ENCODE data around the gene SVBP. TPM values are rescaled to one million over a fixed set of nuclear protein-coding genes. Genes with fewer than 3 reads are reported as not detected.

SVBP gene
- total RNA-seq, 1 donor from 2014 or later: 16.0 TPM

DNA sequence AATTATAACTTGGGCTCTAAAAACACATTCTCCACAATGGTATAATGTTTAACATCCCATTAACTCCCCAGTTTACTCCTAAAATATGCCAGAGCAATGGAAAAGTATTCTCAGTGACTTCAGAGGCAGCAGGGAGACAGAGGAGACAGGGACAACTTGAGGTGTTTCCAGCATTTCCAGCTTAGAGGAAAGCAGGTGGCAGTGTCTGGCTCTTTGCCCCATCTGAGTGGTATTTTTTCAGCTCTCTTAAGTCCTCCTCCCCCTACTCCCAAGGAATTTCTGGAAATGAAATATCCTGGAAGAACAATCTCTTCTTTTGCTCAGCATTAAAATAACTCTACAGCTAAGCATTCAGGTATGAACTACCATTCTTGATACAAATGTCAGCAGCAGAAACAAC is 11.0 kb downstream of the SVBP start:
- no peak for DNase-seq (ENCODE audit: low read depth)

DNA sequence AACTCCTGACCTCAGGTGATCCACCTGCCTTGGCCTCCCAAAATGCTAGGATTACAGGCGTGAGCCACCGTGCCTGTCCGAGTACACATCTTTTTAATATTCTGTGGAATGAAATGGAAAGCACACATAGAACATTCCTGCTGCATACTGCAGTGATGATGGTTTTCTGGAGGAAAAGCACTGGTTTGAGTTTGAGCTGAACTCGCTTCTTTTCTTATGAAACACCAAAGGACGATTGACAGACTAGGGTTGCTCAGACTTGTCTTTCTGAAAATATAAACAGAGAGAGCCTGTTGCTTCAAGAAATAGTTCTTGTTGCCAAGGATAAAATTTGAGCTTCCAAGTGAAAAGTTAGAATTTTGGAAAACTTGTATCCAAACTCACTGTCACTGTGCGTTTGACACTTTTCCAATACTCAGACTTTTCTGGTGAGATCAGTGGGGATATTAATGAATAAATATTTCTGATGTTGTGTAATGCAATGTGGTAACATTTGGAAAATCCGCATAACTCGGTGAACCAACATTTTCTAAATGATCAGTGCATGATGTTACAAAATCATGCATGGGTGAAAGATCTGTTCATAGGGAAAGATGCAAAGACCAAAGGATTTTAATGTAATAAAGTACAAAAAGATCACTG is 15.2 kb downstream of the SVBP start:
- DNase-seq (ENCODE audit: low read depth): no peak

DNA sequence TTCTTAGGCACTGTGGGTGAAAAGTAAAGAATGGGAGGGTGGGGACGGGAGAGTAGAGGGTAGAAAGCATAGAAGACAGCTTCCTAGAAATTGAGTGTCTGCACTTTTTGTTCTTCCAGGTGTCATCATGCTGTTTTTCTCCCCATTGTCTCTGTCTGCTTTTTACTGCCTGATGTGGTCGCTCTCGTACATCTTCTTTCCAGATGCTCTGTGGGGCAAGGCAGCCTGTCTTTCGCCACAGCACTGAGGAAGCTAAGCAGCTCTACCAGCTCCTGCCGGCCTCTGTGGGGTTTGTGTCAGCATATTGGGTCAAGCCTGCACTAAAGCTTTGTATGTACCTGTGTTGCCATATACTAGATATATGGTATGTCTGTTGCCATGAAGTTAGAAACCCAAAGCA is 19.2 kb downstream of the SVBP start:
- DNase-seq (ENCODE audit: low read depth): no peak

DNA sequence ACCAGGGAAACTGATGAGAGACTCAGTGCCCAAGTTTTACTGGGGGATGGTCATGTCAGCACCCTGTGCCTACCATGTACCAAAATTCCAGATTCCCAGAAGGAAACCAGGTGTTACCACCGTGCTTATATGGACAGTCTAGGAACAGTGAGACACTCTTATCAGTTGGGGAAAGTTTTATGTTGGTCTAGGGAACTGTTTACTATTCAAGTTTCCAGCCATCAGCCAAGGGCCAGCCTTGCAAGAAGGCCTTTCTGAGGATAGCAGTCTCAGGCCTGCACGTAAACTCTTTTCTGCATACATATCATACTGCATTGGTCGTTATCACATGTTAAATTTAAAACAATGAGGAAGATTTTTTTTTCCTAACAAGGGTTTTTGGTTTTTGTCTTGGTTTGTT is 19.8 kb downstream of the SVBP start:
- DNase-seq (ENCODE audit: low read depth): no peak

DNA sequence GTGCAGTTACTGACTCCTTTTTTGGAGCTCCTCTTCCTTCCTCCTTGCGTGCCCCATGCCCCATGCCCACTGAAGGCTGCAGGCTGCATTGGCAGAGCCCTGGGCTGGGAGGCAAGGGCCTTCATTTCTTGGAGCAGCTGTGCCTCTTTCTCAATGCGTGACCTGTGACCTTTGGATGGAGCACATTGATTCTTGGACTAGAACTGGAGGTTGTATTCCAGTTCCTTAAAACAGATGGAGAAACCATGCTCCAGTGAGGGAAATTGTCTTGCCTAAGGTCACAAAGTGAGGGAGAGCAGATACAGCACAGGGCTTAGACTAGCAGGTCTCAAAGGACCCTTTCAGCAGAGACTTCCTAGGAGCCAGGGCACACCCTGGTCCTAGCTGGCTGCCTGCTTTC is 23.4 kb downstream of the SVBP start:
- no peak for DNase-seq (ENCODE audit: low read depth)

DNA sequence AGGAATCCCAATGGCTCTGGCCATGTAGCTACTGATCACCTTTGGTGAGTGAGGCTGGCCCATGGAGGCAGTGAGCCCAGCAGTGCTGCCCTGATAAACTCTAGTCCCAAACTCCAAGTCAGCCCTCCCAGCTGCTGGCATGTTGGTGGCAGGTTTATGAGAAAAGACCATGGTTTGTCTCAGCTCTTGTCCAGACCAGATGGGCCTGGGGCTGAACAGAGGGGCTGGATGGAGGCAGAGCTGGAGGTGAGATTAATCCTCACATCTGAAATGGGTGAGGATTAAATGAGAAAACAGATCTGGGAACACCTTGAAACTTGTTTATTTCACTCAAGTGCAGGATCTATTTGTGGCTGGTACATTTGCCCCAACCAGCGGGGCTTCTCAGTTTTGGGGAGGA is 29.2 kb downstream of the SVBP start:
- no peak for DNase-seq (ENCODE audit: low read depth)

DNA sequence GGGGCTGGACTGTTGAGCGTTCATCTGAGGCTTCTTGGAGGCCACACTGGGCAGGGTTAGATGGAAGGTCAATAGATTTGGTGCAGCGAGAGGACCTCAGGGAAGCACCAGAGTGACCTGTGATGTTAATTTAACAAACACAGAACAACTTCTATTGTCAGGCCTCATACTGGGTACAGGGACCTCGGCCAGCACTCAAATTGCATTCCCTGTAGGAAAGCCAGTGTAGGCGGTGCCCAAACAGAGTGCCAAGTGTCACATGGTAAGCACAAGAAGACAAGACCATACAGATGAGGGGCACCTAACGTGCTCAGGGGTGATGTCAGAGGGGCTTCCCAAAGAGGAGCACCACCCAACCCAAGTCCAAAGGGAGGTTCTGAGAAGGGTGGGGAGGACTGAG is 31.1 kb downstream of the SVBP start:
- no peak for DNase-seq (ENCODE audit: low read depth)

DNA sequence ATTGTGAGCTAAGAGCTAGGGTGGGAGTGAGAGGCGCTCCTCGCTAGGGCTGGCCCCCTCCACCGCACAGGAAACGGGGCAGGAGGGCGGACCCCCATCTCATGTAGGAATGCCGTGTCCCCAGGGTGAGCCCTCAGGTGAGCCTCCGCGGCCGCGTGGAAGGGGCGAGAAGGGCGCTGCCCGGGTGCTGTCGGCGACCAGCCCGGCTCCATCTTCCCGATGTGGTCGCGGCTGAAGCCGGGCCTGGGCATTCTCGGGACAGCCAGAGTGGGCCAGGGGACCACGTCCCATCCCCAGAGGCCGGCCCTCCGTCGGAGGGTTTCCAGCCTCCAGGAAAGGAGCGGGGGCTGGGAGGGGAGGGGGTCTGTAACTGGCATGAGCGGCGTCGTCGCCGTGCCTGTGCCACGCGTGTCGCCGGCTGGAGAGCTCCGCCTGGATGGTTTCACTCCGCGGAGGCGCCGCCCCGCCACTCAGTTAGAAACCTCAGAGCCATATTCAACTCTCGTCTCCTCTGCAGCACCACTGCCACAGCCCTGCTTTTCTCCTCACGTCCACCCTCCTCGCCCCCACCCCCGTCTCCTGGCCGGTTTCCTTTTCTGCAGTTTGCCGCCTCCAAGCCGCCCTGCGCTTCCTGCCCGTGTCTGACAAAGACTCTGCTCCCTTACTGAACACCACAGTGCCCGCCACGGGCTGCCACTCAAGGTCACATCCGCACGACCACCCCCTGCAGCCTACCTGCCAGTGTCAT is 32.1 kb downstream of the SVBP start, which contains the start of gene TMEM269:
Gene TMEM269, plus strand, starts transcription at position 46 of the 748 bp plus-strand sequence. CDS start 4,903 bp downstream, outside the sequence.
- no peak for DNase-seq (ENCODE audit: low read depth)

DNA sequence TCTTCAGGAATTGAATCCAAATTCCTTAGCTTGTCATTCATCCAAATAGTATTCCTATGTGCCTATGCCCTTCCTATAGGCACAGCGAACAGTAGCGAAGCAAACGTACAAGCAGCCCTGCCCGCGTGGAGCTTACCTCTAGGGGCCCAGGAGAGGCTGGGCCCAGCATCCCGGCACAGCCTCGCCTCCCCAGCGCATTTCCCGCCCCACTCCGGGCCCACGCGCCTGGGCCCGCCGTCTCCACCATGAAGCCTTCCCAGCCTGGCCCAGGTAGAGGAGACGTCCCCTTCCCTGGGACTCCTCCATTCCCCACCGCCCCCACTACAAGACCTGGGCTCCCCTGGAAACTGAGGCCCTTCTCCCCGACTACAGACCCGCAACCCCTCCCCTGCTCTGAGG is 32.7 kb downstream of the SVBP start:
- DNase-seq (ENCODE audit: low read depth): no peak

DNA sequence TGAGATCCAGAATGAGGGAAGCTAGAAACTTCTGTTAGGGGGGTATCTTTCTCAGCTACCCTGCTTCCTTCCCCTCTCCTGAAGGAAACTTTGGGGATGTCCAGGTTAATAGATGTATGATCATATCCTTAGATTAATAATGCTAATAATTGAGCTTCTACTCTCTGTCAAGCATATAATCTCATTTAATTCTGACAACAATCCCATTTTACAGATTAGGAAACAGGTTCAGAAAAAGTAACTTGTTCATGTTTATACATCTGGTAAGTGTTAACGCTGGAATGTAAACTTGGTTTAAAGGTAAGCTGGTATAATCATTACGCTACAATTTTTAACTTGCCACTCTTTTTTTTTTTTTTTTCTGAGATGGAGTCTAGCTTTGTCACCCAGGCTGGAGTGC is 34.1 kb downstream of the SVBP start:
- no peak for DNase-seq (ENCODE audit: low read depth)

DNA sequence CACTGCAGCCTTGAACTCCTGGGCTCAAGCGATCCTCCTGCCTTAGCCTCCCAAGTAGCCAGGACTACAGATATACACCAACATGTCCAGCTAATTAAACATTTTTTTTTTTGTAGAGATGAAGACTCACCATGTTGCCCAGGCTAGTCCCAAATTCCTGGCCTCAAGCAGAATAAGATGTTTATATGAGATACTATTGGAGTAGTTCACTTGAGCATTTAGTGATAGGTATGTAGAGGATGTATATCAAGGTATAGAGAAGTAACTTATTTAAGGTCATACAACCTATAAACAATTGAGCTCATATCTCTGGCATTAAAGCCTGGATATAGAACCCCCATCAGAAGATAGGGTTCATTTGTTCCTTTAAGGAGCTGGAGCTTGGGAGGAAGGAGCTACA is 37.0 kb downstream of the SVBP start:
- DNase-seq (ENCODE audit: low read depth): no peak

DNA sequence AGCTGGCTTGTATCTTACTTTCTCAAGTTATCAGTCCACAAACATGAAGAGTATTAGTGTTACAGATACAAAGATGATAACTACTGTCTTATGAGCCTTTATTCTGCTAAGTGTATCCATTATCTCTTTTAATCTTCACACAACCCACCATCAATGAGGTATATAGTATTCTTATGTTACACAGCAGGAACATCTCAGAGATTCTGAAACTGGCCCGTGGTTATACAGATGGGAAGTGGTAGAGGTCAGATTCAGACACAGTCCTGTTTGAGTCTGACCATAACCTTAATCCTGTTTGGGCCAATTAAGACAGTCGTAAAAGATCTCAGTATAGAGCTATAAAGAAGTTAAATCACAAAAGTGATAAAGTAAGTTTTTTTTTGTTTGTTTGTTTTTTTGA is 37.5 kb downstream of the SVBP start:
- no peak for DNase-seq (ENCODE audit: low read depth)

DNA sequence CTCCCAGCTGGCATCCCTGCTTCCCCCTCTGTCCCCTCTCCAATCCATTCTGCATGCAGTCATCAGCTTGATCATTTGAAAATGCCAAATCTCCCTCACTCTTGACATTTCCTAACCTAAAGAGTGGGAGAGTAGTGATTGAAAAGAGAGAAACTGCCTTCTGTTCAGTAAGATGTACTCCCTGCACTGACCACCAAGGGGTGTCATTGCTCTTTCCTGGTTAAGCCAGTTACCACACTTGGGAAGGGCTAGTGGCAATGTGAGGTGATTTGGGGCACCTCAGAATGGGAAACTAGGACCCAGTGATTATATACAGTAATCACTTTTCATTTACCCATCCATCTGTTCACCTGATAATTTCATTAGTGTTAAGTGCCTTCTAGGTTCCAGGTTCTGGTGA is 39.3 kb downstream of the SVBP start:
- peak; percentile 40 for DNase-seq (ENCODE audit: low read depth)

DNA sequence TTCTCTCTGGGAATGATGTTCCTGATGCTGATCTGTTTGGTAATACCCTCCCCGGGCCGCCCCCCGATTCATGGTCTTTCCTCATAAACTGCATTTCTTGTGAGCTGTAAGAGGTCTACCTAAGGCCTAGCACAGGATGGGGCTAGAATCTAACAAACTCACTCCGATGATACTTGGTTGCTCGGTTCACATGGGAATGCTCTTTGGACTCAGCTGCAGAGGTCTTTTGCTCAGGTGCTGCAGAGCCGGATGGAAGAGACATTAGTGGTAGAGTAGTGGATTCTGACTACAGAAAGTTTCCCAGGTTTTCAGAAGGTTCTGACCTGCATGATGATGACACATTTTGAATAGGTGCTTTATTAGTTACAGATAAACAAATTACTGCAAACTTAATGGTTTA is 40.7 kb downstream of the SVBP start:
- no peak for DNase-seq (ENCODE audit: low read depth)

DNA sequence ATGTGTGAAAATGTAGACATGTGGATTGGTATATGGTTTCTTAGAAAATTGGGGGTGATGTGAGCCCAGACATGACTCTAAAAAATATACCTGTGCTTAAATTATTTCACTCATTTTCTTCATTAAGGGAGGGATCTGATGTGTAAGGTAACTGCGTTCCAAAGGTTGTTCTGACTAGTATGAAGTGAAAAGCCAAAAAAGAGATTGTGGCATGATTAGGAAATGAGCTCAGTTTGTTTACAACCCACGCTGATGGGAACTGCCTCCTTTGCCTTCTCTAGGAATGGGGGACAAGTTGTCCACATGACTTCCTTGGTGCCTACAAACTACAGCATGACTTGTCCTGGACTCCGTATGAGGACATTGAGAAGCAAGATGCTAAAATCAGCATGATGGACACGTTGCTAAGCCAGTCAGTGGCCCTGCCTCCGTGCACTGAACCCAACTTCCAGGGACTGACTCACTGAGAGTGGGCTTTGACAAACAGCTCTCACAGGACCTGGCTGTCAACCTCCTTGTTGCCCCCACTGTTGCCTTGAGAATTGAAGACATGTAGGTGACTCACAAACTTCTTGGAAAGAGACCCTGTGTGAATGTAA is 42.2 kb downstream of the SVBP start:
- no peak for DNase-seq (ENCODE audit: low read depth)

DNA sequence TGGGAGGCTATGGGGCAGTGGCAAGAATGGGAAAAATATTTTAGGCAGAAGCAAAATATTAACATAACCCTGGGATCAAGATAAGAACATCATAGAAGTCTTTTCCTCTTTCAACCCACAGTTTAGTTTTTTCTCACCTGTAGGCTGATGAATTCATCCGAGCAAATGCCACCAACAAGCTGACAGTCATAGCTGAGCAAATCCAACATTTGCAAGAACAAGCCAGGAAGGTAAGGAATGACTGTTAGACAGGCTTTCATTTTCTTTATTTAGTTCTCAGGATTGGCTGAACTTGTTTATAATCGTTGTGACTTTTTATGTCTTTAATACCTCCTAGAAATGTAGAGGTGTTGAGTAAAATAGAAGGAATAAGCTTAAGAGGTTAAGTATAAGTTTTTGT is 43.8 kb downstream of the SVBP start:
- DNase-seq (ENCODE audit: low read depth): no peak

DNA sequence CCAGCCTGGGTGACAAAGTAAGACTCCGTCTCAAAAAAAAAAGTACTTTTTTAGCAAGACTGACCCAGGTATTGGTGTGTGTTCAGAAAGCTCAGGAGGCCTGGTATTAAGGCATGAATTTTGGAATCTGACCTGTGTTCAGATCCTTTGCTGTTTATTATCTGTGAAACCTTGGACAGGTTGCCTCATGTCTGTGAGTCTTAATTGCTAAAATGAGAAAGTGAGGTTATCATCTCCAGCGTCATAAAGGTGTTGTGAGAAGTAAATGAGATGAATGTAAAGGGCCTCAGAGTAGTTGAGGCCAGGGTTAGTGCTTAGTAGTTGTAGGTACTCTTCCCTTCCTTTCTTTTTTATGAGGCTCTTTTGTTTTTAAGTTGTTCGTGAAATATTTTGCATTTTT is 47.4 kb downstream of the SVBP start:
- no peak for DNase-seq (ENCODE audit: low read depth)

DNA sequence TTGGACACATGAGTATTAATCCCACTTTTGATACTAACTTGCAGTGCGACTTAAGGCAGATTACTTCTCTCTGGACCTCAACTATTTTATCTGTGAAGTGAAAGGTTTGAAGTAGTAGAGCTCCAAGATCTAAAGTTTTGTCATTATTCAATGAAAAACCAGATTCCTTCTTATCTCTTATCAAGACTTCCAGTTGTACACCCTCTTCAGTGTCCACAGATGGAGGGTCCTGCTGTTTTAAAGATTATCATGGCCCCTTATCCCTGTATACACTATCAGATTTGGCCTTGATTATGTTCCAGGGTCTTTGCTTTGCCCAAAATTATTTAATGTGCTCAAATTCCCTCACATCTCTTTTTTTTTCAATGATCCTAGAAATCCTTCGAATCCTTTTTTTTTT is 49.0 kb downstream of the SVBP start:
- DNase-seq (ENCODE audit: low read depth): no peak

DNA sequence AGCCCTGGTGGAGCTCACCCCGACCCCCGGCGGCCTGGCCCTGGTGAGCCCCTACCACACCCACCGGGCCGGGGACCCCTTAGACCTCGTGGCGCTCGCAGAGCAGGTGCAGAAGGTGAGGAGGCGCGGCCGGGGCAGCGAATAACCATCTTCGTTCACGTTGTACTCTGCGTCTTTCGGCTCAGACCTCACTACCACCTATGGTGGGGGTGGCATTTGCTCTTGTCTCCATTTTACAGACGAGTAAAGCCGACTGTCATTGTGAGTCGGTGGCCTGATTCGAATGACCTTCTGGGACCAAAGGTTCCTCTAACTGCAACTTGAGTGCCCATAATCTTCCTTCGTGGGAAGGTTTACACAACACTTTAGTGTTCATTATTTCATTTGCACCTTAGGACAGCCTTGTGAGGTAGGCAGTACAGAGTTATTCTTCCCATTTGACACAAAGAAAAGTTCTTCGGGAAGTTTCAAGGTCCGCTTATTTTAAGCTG is 49.6 kb downstream of the SVBP start:
- no peak for DNase-seq (ENCODE audit: low read depth)

DNA sequence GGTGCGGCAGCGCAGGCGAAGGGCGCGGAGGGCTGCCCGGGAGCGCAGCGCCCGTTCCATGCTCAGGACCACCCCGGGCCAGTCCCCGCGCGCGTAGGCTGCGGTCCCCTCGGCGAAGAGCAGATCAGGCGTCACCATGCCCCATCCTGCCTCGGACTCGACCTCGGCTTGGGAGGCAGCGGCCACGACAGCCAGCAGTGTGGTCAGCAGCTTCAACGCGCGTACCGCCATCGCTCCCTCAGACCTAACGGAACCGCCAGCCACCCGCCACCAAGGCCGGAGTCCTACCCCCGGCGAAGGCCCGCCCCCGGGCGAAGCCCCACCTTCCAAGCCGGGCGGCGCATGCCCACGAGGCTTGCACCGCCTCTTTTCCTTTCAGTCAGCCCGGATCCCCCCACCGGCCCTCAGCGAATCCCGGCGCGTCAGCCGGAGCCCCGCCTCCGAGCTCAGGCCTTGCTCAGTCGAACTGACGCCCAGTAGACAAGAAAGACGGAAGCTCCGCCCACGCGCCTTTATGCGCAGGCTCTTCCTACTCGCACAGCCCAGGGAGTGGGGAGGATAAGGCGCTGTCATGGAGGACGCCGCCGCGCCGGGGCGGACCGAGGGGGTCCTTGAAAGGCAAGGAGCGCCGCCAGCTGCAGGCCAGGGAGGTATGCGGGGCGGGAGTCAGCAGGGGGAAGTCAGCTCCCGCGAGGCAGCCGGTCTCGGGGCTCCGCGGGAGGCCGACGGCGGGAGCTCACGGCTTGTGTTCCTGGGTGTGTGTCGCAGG is 50.3 kb downstream of the SVBP start, which contains the start of the genes C1orf50 and P3H1:
Gene C1orf50, plus strand, starts transcription at position 509 of the 769 bp plus-strand sequence. Its CDS starts 63 bp downstream, at position 572.
Gene P3H1, minus strand, starts transcription at position 288 of the 769 bp plus-strand sequence. Its CDS starts 57 bp downstream, at position 231.
- peak; percentile 97 for DNase-seq (ENCODE audit: low read depth)

DNA sequence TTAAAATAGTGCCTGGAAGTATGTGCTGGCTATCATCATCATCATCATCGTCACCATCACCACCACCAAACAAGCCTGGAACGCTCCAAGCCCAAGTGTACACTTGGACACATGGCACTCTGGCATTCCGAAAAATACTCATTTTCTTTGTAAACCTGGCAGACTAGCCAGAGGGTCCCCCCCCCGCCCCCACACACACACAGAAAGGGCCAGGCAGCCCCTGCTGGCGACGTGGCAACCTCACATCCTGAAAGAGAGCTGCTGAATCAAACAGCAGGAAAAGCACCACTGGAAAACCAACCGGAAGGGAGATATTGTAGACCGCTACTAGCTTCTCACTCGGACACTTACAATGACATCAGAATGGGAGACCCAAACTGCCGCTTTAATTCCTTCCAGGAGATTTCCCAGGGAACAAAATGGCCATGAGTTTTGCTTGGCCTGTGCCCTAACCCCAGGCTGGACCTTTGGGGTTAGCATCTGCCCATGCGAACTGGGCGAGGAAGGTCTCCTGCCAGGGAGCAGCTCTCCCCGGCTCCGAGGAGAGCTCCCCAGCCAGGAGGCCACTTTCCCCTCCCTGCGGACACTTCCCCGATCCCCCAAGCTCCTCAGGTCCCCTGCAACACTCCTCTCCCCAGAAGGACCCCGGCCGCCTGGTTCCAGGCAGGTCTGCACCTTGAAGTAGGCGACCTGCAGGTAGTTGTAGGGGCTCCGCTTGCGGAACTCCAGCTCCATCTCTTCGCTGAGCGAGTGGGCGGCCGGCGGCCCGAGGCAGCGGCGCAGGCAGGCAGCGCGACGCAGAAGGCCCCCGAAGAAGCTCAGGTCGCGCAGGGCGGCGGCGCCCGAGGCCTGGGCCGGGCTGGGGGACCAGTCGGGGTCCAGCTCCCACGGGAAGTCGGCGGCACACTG is 51.1 kb downstream of the SVBP start:
- DNase-seq (ENCODE audit: low read depth): peak; percentile 78

Data from renal cortical epithelial cell (primary cell).